ENCODE results near the gene RPTOR.
"Not testable (repeated sequence)": the region's sequence is repeated elsewhere in the genome, so short reads cannot be mapped to it uniquely, and the experiment has no call there.

The RPTOR gene

DNA sequence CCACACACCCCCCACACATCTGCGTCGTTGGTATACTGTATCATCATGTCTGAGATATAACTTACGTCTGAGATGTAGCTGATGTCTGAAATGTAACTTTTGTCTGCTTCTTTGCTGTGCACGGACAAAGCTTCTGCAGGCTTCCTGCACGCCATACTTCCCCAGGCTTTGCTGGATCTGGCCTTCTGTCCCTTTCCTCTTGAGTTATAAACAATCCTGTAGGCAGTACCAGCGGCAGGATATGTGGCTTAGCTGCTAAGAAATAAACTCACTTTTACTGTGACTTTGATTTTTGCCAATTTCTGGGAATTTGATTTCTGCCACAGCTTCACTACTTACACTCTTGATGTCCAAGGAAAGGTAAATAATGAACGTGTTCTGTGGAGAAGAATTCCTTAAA is 184.4 kb downstream of the RPTOR start:
- no peak for DNase-seq

DNA sequence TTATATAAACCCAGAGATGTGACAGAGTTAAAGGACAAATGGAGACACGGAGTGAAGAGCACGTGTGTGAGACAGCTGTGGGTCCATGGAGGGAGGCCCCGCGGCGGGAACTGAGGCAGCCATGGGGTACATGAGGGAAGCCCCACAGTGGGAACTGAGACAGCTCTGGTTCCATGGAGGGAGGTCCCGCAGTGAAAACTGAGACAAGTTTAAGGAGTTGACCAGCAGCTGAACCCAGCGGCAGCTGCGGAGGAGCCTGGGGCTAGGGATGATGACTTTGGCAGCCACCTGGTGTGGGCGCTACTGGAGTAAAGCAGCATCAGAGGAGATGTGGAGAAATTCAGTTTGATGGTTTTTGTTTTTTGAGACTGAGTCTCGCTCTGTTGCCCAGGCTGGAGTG is 185.1 kb downstream of the RPTOR start:
- DNase-seq = no peak

DNA sequence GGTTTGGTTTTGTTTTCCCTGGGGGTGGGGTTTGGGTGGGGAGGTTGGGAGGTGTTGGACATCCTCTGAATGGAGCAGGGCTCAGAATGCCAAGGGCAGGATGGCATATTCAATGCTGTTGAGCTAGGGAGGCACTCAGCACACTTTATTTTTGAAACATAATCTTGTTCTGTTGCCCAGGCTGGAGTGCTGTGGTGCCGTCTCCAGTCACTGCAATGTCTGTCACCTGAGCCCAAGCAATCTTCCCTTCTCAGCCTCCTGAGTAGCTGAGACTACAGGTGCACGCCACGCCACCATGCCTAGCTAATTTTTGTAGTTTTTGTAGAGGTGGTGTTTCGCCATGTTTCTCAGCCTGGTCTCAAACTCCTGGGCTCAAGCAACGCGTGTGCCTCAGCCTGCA is 186.1 kb downstream of the RPTOR start:
- no peak for DNase-seq

DNA sequence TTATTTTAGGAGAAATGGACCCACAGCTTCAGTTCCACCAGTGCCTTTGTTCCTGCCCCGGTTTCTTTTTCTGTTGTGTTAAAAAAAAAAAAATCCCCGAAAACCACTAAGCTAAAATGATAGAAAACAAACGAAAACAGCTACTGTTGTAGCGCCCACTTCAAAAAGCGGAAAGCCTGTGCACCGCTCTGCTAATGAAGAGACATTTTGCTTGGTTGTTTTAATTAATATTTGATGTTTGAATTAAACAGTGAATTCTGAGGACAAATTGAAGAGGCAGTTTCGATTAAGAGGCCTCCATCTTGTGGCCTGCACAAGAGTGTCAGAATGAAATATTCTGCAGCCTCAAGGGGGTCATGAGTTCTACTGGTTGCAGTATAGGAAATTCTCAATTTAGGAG is 186.7 kb downstream of the RPTOR start:
- no peak for DNase-seq

DNA sequence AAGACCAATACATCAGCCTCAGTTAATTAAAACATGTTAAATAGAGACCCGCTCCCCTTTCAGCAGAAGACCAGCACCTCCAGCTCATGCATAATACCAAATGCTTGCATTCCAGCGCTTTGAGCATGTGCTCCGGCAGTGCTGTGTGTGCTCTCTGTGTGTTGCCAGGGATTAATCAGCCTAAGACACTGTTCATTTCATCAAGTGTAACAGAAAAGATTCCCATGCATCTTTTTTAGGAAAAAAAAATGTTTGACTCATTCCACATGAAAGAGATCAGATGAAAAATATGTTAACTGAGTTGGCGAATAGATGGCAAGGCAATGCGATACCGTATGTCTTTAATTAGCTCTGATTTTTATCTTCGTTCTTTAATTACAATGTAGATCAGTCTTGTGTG is 187.6 kb downstream of the RPTOR start:
- DNase-seq = no peak

DNA sequence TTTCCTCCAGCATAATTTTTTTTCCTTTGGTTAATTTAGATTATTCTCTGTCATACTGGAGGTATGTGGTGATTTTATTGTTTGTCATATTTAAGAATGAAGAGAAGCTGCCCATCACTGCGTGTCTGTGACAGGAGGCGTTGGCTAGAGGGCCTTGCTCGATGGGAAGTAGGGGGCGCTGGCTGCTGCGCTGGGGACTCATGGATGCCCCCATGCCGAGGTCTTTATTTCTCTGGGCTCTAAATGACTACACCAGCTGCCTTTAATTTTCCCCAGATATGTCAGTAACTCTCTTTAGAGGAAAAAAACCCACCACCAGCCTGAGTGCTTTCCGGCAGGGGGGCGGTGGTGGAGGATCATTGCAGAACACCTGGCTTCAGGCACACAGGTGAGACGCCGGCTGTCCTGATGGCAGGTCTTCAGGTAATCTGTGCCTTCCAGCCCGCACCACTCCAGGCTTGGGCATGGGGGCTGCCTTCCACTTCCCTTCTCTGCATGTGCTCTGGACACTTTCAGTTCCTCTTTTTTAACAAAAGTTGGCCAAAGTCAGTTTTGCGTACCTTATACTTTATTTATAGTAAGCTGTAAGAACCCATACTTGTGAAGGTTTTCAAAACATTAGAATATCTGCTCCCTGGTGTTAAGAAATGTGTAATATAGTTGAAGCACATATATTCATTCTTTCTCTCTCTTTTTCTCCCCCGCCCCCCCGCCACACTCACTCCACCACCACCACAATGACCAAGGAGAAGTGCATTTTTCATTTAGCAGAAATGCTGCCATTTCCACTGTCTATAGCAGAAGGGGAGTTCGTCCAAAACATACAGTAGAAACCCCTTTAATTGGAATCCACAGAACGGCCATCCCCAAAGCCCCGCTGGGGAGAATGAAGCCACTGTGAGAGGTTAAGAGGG is 192.7 kb downstream of the RPTOR start:
- DNase-seq = no peak

DNA sequence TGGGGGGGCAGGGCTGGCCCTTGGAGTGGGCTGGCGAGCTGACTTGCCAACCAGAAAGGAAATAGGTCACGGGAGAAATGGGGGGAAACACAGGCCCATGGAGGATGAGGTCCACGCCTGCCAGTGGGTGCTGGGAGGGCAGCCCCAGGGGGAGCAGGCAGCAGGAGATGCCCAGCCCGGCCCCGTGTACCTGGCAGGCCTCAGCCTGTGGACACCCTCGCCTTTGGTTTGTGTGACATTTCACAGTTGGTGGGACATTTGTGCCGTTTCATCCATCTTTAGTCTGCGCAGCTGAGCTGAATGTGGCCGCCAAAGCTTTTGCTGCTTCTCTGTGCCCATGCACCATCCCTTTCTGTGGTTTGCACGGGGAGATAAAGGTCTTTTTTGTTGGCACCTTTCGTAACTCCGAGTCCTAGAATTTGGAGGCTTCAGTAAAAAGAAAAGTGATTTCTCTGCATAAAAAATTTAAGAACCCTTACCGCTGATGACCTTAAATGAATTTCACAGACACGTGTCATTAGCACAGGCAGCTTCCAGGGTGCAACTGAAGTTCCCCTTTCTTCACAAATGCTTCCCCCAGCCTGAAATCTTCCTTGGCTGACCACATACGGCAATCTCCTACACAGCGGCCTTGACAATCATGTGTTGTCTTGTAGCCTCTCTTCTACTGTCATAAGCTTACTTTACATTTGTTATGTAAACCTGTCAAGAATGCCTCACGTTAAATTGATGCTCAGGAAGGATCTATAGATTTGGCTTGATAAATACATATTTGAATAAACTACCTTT is 193.6 kb downstream of the RPTOR start:
- DNase-seq = no peak

DNA sequence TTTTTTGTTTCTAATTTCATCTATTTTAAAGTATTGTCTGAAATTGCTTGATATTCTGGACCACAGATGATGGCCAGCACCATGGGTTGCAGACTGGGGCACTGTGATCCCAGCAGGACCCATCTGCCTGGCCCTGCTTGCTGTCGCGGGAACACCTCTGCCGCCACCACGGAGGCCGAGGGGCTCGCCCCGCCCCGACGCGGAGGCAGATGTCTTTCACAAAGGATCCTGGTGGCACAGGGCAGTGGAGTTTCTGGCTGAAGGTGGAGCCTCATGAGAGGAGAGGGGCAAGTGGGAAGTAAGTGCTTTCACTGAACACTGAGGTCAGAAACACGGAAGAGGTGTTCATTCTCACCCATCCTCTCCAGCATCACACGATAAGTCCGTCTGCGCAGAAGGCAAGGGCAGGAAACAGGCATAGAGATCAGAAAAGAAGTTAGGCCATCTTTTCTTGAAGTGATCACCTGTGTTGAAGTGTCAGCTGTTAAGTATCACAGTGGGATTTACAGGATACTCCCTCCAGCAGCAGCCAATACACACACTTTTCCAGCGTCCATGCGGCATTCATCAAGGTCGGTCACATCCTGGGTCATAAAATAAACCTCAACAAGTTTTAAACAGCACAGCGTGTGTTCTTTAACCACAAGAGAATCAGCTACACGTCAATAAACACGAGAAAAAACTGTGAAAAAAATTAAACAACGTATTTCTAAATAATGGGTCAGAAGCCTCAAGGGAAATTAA is 194.5 kb downstream of the RPTOR start:
- DNase-seq = no peak

DNA sequence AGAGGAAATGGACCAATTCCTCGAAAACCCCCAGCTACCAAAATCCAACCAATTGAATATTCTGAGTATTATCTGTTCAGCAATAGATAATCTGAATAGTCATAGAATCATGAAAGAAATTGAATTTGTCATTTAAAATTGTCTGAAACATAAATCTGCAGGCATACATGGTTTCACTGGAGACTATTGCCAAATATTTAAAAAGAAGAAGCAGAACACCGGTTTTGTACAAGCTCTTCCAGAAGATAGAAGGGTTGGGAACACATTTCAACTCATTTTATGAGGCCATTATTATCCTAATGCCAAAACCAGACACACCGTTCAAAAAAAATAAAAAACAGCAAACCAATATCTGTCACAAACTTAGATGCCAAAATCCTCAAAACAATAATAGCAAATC is 195.5 kb downstream of the RPTOR start:
- no peak for DNase-seq

DNA sequence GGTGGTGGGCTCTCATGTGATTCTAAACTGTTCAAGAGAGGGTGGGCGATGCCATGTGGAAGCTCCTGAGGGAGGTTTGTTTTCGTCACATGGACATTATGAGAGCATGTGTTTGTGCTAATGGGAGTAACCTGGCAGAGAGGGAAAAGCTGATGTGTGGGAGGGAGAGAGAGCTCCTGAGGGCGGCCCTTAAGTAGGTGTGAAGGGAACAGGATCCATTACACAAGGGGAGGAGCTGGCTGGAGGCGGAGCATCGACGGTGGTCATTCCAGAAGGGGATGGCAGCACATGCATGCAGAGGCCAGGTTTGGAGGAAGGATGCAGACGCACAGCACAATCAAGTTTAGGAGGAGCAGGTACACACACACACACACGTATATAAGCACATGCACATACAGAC is 197.5 kb downstream of the RPTOR start:
- no peak for DNase-seq

DNA sequence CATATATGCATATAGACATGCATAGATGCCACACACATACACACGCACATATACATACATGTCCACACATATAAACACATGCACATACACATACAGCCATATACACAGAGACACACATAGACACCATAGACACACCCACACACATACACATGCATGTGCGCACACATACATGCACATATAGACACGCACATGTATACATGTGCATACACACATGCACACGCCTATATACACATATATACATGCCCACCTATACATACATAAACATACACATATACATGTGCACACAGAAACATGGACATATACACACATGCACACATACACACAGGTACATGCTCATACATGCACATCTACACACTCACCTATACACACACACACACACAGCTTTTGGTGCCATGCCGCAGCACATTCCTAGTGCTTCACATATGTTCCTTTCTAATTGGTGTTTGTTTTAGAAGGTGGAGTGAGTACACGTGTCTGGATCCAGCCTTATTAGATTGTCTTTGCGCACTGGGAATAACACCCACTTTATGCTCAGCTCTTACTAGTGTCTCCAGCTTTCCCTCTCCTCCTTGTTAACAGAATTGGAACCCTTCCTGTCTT is 198.0 kb downstream of the RPTOR start:
- no peak for DNase-seq

DNA sequence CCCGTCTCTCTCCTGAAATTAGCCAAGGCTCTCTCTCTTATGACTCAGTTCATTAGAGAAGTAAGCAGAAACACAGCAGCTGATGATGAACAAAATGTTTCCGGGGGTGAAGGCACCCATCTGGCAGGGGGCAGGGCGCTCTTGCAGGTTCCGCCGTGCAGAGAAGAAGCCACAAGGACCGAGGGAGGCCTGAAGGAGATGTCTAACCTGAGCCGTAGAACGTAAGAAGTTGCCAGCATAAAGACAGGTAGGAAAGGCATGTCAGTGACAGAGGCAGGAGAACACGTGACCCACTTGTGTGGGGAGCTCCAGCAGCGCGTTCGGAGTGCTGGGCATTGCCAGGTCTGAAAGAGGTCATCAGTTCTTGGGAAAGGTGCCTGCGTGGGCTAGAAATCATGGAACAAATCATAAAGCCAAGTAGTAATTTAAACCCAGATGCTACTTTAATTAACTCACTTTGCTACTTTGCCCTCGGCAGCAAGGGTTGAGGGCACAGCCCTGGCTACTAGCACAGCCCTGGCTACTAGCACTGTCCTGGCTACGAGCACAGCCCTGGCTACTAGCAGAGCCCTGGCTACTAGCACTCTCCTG is 198.6 kb downstream of the RPTOR start:
- peak; percentile 47 to 58 for DNase-seq

DNA sequence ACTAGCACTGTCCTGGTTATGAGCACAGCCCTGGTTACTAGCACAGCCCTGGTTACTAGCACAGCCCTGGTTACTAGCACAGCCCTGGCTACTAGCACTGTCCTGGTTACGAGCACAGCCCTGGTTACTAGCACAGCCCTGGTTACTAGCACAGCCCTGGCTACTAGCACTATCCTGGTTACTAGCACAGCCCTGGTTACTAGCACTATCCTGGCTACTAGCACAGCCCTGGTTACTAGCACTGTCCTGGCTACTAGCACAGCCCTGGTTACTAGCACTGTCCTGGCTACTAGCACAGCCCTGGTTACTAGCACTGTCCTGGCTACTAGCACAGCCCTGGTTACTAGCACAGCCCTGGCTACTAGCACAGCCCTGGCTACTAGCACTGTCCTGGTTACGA is 199.3 kb downstream of the RPTOR start:
- not testable (repeated sequence) for DNase-seq

DNA sequence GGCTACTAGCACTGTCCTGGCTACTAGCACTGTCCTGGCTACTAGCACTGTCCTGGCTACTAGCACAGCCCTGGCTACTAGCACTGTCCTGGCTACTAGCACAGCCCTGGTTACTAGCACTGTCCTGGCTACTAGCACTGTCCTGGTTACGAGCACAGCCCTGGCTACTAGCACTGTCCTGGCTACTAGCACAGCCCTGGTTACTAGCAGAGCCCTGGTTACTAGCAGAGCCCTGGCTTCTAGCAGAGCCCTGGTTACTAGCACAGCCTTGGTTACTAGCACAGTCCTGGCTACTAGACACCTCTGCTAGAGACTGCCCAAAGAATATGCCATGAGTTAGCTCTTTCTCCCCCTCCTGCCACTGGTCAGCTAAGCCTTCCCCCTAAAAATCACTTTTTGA is 200.1 kb downstream of the RPTOR start:
- DNase-seq = not testable (repeated sequence)

DNA sequence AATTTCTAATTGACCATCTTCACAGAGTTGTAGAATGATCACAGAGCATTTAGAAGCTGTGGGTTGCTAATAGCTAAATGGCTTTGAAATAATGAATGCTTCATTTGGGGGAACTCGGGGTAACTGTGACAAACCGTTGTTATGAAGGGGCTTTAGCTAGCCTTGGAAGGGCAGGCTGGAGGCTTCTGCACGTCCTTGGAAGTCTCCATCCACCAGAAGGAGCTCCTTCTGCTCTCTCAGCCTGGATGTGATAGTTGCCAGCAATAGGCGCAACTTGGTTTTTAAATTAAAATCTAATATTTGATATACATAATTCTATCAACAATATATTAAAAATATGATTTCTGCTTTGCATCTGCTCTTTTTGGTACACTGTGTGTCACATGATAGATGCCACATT is 200.5 kb downstream of the RPTOR start:
- no peak for DNase-seq

DNA sequence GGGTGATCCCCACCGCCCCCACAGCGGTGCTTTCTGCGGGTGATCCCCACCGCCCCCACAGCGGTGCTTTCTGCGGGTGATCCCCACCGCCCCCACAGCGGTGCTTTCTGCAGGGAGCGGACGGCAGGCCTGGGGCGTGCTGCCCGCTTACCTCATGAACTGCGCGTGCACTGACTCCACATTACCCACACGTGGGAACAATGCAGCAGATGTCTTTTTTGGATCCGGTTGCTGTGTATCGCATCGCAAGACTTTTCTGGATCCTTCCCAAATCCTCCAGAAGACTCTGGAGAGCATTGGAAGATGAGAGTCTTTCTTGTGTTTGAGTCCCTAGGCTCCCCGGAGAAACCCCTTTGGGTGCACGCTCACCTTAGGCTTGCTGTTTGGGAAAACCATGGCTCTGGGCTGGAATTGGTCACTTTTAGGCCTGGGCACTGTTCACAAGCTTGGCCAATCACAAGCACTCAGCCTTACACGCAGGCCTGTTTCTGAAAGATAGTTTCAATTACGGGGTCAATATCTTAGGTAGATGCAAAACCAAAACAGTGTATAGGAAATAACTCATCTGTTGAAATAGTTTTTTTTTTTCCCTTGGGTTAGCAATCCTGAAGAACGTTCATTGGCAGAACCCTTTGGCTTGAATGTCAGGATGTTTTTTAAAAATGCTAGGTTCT is 201.8 kb downstream of the RPTOR start:
- DNase-seq = no peak

DNA sequence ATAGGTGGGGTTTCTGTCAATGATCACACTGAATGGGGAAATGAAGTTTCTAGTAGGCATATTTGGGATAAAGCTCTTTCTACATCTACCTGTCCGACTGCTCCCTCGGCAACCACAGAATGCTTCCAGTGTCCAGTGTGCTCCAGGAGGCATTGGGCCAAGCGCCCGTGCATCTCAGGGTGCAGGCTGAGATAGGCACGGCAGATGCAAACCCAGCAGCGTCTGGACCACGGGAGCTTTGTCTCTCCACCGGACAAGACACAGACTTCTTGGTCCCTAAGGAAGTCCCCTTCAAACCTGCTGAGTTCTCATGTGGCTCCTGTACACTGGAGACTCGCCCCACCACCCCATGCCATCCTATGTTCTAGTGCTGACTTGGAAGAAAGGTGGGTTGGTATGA is 202.8 kb downstream of the RPTOR start:
- no peak for DNase-seq

DNA sequence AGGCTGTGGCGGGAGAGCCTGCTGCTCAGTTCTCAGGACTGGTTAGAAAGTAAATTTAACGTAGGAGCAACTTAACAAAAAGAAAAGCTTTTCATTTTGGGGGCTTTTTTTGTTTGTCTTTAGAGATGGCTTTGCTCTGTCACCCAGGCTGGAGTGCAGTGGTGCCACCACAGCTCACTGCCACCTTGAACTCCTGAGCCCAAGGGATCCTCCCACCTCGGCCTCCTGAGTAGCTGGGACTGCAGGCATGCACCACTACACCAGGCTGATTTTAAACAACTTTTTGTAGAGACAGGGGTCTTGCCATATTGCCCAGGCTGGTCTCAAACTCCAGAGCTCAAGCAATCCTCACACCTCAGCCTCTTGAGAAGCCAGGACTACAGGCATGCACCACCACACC is 205.0 kb downstream of the RPTOR start:
- DNase-seq = no peak

DNA sequence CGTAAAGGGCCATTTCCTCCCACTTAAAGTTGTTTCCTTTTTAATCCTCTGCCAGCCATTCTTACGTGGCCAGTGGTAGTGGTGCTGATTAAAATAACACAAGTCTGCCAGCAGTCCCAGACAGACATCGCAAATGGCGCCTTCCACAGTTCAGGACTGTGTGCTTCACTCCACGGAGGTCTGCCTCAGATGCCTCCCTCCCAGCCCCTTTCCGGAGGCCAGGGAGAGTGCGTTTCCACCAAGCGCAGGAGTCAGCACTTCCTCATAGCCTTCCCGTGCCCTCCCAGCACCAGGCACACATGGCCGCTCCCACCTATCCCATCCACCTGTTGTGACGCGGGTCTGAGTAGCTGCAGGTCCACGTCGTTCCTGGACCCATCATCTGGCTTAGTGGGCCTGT is 205.6 kb downstream of the RPTOR start:
- no peak for DNase-seq

DNA sequence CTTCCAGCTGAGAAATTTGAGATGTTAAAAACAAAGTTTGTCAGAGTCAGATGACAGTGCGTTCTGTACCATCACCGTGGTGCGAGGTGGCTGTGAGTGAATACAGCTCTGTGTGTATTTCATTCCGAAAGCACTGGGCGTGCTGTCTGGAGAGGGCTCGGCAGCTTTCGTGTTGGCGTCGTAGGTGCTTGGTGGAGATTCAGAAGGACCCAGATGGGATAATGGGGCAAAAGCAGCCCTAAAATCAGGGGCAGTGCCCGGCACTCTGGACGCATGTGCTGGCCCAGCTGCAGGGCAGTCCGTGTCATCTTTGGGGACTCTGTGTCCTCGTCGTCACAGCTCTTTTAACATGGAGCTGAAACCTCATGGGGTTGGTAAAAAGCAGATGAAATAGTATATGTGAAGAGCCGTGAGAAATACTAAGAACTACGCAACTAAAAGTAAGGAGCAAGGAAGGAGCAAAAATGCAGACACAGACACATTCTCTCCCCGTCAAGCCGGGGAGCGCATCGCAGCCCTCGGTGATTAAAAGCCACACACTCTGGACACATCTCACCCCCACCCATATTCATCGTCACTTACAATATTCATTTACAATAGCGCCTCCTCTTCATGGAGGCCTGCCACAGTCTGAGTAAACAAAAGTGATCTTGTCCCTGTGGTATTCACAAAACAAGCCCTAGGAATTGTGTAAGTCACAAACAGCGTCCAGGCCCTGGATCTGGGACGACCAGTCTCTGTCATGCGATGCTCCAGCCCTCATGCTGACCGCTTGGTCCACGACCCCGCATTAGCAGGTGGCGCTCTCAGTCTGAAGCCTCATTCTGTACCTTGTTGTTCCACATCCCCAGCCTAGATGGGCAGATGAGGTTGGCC is 206.7 kb downstream of the RPTOR start:
- no peak for DNase-seq
